Measurements from ENCODE around the gene CXCL11.
"Not testable (repeated sequence)": the region's sequence is repeated elsewhere in the genome, so short reads cannot be mapped to it uniquely, and the experiment has no call there.

Gene CXCL11

GRCh38 chr4:76035799-76036380 is at the start of gene CXCL11:
Gene CXCL11 (minus strand): TSS chr4:76036070. CDS start chr4:76035987, 83 bp downstream.
- DNase-seq: peak; percentile 82

DNA sequence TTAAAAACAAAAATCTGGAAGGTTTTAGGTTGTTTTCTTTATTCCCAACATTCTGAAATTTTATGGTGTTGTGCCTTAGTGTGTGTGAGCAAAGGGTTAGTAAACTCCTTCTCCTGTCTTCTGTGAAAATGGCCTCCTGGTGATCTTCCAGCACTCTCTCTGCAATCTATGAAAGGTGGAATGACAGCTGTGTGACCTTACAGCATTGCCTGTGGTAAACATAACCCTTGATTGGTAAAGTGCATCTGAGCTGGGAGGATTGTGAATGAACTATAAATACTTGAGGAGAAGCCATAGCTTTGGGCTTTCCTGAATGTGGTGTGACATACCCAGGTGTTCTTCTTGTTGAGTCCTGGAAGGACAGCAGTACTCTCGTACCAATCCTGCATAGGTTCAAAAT is 48.7 kb upstream of the CXCL11 start:
- no peak for DNase-seq

DNA sequence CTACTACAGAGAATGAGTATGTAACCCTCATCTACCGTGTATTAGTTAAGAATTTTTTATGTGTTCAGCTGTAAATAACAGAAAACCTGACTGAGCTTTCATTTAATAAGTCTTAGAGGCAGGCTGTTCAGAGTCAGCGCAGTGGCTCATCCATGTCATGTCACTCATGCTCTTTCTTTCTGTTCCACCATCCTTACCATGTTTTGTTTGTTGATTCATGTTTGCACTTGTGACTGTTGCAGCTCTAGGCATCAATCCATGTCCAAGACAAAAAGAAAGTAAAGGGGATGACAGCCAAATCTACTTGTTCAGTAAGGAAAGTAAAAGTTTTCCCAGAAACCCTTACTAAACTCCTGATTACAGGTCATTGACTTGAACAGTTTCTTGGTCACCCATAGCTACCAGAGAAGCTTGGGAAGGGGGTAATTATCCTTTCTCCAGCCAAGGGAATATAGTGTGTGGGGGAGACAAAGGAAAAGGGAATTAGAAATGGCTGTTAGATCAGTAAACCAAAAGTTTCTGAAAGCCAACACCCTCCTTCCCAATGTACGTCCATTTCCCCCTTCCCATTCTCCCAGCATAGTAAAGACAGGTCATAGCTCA is 47.6 kb upstream of the CXCL11 start:
- DNase-seq: no peak

GRCh38 chr4:76078033-76078613 is 42.3 kb upstream of the CXCL11 start:
- DNase-seq: no peak

DNA sequence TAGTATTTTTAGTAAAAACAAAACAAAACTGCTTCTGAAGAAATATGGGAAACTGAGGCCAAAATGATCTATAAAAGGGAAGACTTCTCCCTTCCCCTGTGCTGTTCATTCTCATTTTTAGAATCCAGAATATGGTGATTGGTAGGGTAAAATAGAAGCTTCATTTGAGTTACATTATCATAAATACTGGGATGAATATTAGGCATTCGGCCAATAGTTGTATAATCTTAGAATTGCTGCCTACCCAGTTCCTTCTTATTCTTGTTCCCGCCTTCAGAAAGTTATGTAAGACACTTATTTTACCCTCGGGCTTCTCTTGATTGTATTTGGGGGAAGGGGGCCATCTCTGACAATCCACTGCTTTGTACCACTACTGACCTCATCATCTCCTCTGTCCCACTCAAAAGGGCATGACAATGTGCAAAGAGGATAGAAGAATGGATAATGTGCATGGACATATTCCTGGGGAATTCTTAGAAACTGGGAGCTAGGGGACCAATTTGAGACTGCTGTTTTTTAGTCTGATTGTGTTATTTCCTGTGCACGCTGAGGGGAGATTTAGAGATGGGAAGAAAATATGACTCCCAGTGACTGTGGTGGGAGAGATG is 39.2 kb upstream of the CXCL11 start:
- DNase-seq: no peak

DNA sequence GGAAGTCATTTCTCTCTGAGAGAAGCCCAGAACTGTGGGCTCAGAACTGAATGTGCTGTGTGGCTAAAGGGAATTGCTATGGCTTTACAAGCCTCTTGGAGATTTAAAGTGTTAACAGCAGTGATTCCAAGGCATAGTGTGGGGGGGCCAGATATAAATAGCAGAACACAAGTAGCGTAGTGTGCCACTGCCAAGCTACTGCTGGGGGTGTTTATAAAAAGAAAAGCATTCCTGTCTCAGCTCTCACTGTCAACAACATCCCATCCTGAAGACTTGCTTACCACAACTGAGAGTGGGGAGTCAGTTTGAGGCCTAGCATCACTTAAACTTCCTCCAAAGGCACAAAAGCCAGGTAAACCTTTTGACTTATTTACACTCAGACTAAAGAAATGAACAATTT is 38.6 kb upstream of the CXCL11 start, which contains the start of gene ART3:
Gene ART3 (plus strand): TSS at position 242 of the 400 bp plus-strand sequence. CDS start 1,181 bp downstream, outside the sequence.
- no peak for DNase-seq

DNA sequence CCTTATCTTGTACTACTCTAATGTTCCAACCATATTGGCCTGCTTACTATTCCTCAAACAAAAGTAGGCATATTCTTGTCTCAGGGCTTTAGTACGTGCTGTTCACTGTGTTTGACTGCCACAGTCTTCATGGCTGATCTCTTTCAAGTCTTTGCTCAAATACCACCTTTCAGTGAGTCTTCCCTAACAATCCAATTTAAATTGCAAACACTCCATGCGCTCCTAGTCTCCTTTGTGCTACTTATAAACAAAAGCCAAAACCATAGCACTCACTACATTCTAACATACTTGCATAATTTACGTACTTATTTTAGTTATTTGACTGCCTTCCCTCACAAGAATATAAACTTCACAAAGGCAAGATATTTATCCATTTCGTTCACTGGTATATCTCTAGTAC is 36.9 kb upstream of the CXCL11 start:
- DNase-seq: no peak

DNA sequence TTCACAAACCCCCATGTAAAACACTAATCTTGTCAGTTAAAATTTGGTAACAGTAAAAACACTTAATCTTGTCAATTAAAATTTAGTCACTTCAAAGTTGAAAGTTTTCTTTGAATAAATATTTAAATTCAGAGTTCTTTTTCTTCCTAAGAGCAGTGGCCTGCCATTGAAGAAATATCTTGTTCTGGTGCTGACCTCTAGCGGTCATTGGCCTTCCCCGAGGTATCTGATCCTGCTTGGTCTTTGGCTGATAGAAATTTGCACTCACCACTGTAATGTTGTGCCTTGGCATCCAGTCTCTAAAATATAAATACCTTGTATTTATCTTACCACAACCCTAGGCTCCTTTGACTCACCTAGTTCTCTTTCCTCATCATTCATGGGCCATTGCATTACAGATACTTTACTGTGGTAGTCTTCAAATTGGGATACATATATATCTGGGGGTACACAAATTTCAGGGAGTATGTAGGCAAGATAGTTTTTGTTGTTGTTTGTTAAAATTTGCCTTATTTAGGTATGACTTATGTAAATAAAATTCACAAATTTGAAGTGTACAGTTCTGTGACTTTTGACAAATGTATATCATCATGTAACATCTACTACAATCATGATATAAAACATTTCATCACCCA is 31.9 kb upstream of the CXCL11 start:
- peak; percentile 91 for DNase-seq

- DNase-seq: no peak
Measured at GRCh38 chr4:76066546-76066945, 30.7 kb upstream of the CXCL11 start.

- peak; percentile 74 for DNase-seq
Measured at GRCh38 chr4:76061982-76062381, 26.1 kb upstream of the CXCL11 start.

- DNase-seq: no peak
Measured at GRCh38 chr4:76061421-76061820, 25.6 kb upstream of the CXCL11 start.

GRCh38 chr4:76060506-76060905 is 24.6 kb upstream of the CXCL11 start:
- no peak for DNase-seq

- DNase-seq: peak; percentile 80
Measured at GRCh38 chr4:76059750-76060149, 23.9 kb upstream of the CXCL11 start.

GRCh38 chr4:76058888-76059426 is 23.1 kb upstream of the CXCL11 start:
- DNase-seq: no peak

- no peak for DNase-seq
Measured at GRCh38 chr4:76058302-76058701, 22.4 kb upstream of the CXCL11 start.

GRCh38 chr4:76055421-76055820 is 19.6 kb upstream of the CXCL11 start:
- no peak for DNase-seq

DNA sequence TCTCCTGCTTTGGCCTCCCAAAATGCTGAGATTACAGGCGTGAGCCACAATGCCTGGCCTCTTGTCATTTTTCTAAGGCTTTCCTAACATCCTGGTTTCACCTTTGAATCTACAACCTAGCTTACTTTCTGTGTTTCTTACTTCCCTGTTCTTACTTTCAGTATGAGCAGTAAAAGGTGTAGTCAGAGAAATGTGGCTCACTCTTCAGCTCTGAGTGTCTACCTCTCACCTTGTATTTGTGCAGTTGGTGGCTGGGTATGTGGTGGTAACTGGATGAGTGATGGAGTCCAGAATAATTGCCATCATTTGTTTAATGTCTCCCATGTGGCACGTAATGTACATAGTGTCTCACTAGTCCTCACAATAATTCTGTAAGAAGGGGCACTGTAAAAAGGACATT is 19.1 kb upstream of the CXCL11 start:
- DNase-seq: no peak

DNA sequence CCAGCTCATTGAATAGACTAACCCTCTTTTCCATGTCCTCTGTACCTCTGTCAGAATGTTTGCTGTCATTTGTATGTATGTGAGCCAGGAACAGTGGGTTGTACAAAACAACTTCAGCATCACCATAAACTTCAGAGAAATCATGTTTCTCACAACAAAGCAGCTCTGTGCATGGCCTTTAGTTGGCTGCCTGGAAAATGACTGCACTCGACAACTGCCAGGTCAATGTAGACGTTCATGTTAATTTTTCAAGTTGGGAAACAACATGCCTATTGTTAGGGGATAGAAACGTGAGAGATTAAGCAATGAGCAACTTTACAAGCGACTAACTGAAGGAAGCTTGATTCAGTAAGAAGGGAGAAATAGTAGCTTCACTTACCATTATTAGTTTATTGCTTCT is 17.9 kb upstream of the CXCL11 start:
- DNase-seq: no peak

GRCh38 chr4:76050560-76051050 is 14.7 kb upstream of the CXCL11 start:
- DNase-seq: not testable (repeated sequence)

DNA sequence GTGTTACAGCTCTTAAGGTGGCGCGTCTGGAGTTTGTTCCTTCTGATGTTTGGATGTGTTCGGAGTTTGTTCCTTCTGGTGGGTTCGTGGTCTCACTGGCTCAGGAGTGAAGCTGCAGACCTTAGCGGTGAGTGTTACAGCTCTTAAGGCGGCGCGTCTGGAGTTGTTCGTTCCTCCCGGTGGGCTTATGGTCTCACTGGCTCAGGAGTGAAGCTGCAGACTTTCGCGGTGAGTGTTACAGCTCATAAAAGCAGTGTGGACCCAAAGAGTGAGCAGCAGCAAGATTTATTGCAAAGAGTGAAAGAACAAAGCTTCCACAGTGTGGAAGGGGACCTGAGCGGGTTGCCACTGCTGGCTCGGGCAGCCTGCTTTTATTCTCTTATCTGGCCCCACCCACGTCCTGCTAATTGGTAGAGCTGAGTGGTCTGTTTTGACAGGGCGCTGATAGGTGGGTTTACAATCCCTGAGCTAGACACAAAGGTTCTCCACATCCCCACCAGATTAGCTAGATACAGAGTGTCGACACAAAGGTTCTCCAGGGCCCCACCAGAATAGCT is 14.1 kb upstream of the CXCL11 start:
- DNase-seq: not testable (repeated sequence)

DNA sequence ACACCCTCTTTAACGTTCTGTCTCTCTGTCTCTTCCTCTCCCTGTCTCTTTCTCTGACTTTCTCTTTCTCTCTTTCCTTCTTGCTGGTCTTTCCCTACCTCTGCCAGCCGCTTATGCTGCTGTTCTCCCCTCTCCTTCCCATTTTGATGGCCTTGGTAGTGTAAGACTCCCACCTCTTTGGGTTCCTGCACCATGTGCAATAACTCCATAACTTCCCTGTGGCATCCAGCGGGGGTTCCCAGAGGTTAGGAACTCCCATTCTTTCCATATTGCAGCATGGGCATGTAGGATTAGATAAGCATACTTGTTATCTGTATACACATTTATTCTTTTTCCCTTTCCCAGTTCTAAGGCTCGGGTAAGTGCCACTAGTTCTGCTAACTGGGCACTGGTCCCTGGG is 8.8 kb upstream of the CXCL11 start:
- not testable (repeated sequence) for DNase-seq

GRCh38 chr4:76043306-76043705 is 7.4 kb upstream of the CXCL11 start:
- not testable (repeated sequence) for DNase-seq
